Mucosa of descending colon (tissue), 3 donors: ENCODE measurements around the gene FRAT1. TPM values are rescaled to one million over a fixed set of nuclear protein-coding genes. Genes with fewer than 3 reads are reported as not detected.

ENCODE experiments used
- ATAC-seq: fragments of 200-7000 bp; cut with Tn5 transposase; one replicate; pipeline ENCODE4 v1.9.1; 2020; ENCODE audit warnings: mild to moderate bottlenecking, moderate library complexity
- DNase-seq, 3 donors: peaks; one replicate each; pipeline ENCODE4 v3.0.0-alpha.2; 2020
- H3K36me3 ChIP-seq: fragments of 200-600 bp; one replicate; pipeline ENCODE4 v1.8.0; 2021; ENCODE audit warnings: low read depth, mild to moderate bottlenecking
- H3K4me1 ChIP-seq: fragments of 200-600 bp; one replicate; pipeline ENCODE4 v1.8.0; 2021; ENCODE audit warnings: low read depth, mild to moderate bottlenecking
- H3K4me3 ChIP-seq: fragments of 200-600 bp; one replicate; pipeline ENCODE4 v1.8.0; 2021; ENCODE audit warnings: mild to moderate bottlenecking
- H3K9me3 ChIP-seq: fragments of 200-600 bp; one replicate; pipeline ENCODE4 v1.8.0; 2021; ENCODE audit warnings: mild to moderate bottlenecking
- CTCF ChIP-seq: fragments of 200-600 bp; IDR thresholded peaks from one replicate; pipeline ENCODE4 v1.8.0; 2022; ENCODE audit warnings: antibody characterized with exemption, mild to moderate bottlenecking
- intact Hi-C, 2 donors: fragments of 100-400 bp; cut with DNase I in 1 of 2; cut with micrococcal nuclease in 1 of 2; formaldehyde crosslinking; loops; one replicate each; pipeline versions ENCODE4 v1.11.0 to v1.11.1; 2022; cut with DNase I, micrococcal nuclease
- total RNA-seq, 3 donors: library from RNA; stranded (reverse); fragmentation: NEBNext Ultra II Directional in 2 of 3; extraction: Animal tissue kit (Norgen Biotek cat#: 25700) in 2 of 3; gene quantifications; one replicate each; pipeline versions ENCODE4 v1.2.1 to v1.2.4, GENCODE V29; 2021 to 2023
- donor health status: DM: no; HTN: no; CAD: no; lungs with moderate emphysema.
- donor health status: DM: no; HTN: no; CAD: no.
- donor health status: DM: no; HTN: yes; CAD: no.

Gene FRAT1
- total RNA-seq, 3 donors from 2014 or later: 4.7 to 9.6 (median 7.2) TPM

DNA sequence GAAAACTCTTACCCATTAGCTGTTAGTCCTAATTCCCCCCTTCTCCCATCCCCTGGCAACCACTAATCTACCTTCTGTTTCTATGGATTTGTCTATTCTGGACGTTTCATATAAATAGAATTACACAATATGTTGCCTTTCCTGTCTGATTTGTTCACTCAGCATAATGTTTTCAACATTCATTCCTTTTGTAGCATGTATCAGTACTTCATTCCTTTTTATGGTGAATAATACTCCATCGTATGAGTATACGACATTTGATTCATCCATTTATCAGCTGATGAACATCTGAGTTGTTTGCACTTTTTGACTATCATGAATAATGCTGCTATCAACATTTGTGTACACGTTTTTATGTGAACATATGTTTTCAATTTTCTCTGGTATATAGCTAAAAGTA, 4.4 kb upstream of the FRAT1 start:
- ATAC-seq (no peak), DNase-seq (no peak)
- intact Hi-C loops: no loop called here
- Histone ChIP-seq H3K4me1 (no peaks in the 10 kb centered on the region), H3K4me3 (no peak overlapping the region), H3K36me3 (no peaks in the 10 kb centered on the region), H3K9me3 (no peaks in the 10 kb centered on the region)
- no peak for TF ChIP-seq CTCF

DNA sequence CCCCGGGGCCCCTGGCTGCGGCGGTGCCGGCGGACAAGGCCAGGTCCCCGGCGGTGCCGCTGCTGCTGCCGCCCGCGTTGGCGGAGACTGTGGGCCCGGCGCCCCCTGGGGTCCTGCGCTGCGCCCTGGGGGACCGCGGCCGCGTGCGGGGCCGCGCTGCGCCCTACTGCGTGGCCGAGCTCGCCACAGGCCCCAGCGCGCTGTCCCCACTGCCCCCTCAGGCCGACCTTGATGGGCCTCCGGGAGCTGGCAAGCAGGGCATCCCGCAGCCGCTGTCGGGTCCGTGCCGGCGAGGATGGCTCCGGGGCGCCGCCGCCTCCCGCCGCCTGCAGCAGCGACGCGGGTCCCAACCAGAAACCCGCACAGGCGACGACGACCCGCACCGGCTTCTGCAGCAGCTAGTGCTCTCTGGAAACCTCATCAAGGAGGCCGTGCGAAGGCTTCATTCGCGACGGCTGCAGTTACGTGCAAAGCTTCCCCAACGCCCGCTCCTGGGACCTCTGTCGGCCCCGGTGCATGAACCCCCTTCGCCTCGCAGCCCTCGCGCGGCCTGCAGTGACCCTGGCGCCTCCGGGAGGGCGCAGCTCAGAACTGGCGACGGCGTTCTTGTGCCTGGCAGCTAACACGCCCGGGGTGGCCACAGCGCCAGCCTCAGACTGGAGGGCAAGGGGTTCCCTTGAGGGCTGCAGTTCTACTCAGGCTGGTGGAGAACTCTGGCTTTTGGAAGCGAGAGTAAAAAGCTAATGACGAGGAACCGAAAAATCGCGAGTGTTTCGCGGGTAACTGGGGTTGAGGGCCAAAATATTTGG, 804 bp downstream of the FRAT1 start:
- Histone ChIP-seq H3K36me3 (no peaks in the 10 kb centered on the region), H3K4me1 (peaks cover 12% of the 10 kb centered on the region), H3K9me3 (no peaks in the 10 kb centered on the region), H3K4me3 (peak overlapping the region; percentile 51)
- ATAC-seq (peak; percentile 62), DNase-seq (peak; percentile 70 to 83 (median 83))
- intact Hi-C loops: no loop called here
- TF ChIP-seq CTCF: no peak

DNA sequence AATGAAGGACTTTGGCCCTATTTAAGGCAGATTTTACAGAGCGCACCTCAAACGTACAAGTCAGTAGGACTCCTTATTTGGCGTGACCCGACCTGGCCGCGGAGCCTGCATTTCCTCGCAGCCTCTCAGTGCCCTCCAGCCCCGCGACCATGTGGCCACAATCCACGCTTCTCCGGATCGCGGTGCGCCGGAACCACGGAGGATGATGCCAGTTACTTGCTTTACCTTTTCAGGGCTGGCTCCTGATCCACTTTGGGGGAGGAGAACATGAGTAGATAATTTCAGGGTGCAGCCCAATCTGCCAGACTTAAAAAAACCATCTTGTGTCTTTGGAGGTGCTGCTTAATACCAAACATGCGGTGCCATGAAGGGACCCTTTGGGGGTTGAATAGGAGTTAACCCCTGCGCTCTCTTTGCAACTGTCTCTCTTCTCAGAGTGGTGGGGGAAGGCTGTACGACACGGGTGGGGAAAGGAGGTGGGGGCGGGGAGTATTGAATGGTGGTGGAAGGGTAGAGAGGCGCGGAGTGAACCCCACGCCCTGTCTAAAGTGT, 1.5 kb downstream of the FRAT1 start:
- Histone ChIP-seq H3K36me3 (no peaks in the 10 kb centered on the region), H3K9me3 (no peaks in the 10 kb centered on the region), H3K4me3 (no peak overlapping the region), H3K4me1 (peaks cover 12% of the 10 kb centered on the region)
- ATAC-seq (no peak), DNase-seq (peak; percentile 37 to 72 (median 61))
- TF ChIP-seq CTCF: no peak
- intact Hi-C loops: no loop called here

DNA sequence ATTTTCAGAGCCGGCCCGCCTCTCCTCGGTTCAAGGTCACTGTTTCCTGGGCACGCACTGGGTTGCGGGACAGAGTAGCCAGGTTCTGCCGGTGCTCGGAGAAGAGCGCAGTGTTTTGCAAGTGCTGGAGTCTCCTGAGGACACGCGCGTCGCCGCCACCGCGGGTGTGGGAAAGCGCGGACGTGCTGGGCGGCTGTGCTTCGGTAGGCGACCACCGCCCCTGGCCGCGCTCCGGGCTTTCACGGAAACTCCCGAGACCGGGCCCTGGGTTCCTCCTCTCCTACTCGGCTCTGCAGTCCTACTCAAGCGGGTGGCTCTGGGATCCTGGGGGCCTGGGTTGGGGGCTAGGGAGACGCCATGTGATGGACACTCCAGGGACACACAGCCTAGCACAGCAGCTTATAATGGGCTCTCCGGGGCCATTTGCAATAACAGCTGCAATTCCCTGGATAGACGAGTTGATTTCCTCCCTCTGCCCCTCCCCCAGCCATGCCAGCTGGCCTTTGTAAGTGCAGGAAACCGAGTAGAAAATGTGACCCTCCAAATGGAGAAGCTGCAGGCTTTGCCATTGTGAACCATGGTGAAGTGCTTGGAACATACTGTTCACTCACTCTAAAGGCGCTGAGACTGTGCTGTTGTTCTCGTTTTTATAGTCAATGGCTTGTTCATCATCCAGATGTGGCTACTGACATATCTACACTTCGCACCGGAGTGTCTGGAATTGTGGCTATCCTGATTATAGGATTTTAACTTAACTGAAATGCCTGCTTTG, 2.1 kb downstream of the FRAT1 start:
- TF ChIP-seq CTCF: no peak
- no peak overlapping the region for H3K4me3 ChIP-seq
- H3K4me1 ChIP-seq: peaks cover 12% of the 10 kb centered on the region
- no peaks in the 10 kb centered on the region for H3K36me3 ChIP-seq
- no peaks in the 10 kb centered on the region for H3K9me3 ChIP-seq
- intact Hi-C loops: no loop called here
- ATAC-seq (no peak), DNase-seq (peak; percentile 52 to 67 (median 61))

DNA sequence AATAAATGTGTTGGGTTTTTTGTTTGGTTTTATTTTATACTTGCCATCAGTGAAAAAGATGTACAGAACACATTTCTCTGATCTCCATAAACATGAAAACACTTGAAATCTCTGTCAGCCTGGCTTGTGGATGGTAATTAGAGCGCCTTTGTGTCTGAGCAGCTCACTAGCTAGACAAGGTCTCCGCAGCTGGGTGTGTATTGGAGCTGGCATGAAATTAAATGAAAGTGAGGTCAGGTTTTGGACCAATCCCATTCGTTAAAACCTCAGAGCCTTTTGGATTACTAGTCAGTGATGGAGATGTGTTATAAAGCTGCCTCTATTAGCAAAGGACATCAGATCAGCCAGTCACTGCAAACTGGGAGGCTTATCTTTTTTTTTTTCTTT, 2.7 kb downstream of the FRAT1 start:
- H3K9me3 ChIP-seq: no peaks in the 10 kb centered on the region
- H3K4me1 ChIP-seq: peaks cover 14% of the 10 kb centered on the region
- DNase-seq (no peak), ATAC-seq (no peak)
- no peaks in the 10 kb centered on the region for H3K36me3 ChIP-seq
- no peak for TF ChIP-seq CTCF
- no peak overlapping the region for H3K4me3 ChIP-seq
- intact Hi-C loops: no loop called here
